ENCODE data around the gene TBL3. TPM values are rescaled to one million over a fixed set of nuclear protein-coding genes. Genes with fewer than 3 reads are reported as not detected.

Gene TBL3
- total and polyA plus RNA-seq, 4 donors: 12.5 to 24.3 (median 14.2) TPM

- no peak for DNase-seq (ENCODE audit: low spot score)
- Histone ChIP-seq H3K9ac (ENCODE audit: low read depth in 1 of 2, low read length in 2 of 2) (peak overlapping the region; percentile 64 to 94), H3K27ac (ENCODE audit: low read depth in 1 of 2, low read length in 2 of 2) (peak overlapping the region; percentile 49 to 65), H3K9me3 (ENCODE audit: control insufficient read depth in 4 of 4, low read length in 3 of 4) (no peaks in the 10 kb centered on the region), H3K4me1 (ENCODE audit: control insufficient read depth in 4 of 4, insufficient read depth in 4 of 4, low read length in 3 of 4) (peaks cover 22 to 85% (median 65%) of the 10 kb centered on the region in 4 donors), H3K4me3 (ENCODE audit: low read depth in 1 of 3, low read length in 3 of 3) (peak overlapping the region; percentile 46 to 99 (median 89)), H3K36me3 (ENCODE audit: control insufficient read depth in 4 of 4, insufficient read depth in 3 of 4, low read depth in 1 of 4, low read length in 3 of 4) (no peaks in the 10 kb centered on the region), H3K27me3 (ENCODE audit: control insufficient read depth in 4 of 4, insufficient read depth in 4 of 4, low read length in 3 of 4) (no peaks in the 10 kb centered on the region)
- TF ChIP-seq ATF3 (IDR thresholded peaks at IDR 0.05) (no peak), HNF4A (conservative IDR thresholded peaks at IDR 0.05) (no peak), JUND (IDR thresholded peaks at IDR 0.05) (no peak), FOXA1 (IDR thresholded peaks at IDR 0.05) (no peak), FOXA2 (IDR thresholded peaks at IDR 0.05) (no peak), HNF4G (IDR thresholded peaks at IDR 0.05) (no peak), RAD21 (IDR thresholded peaks at IDR 0.05) (no peak), ZBTB33 (IDR thresholded peaks at IDR 0.05) (no peak), TAF1 (conservative IDR thresholded peaks at IDR 0.05) (no peak), NR2F2 (IDR thresholded peaks at IDR 0.05) (no peak), SP1 (IDR thresholded peaks at IDR 0.05) (no peak), GABPA (IDR thresholded peaks at IDR 0.05 in 1 of 2, conservative IDR thresholded peaks at IDR 0.05 in 1 of 2) (no peak), MAX (IDR thresholded peaks at IDR 0.05) (no peak), RXRA (IDR thresholded peaks at IDR 0.05) (no peak), YY1 (IDR thresholded peaks at IDR 0.05) (no peak), EGR1 (IDR thresholded peaks at IDR 0.05; ENCODE audit: low read depth in 2 of 2) (no peak), REST (IDR thresholded peaks at IDR 0.05) (no peak), CTCF (IDR thresholded peaks at IDR 0.05; ENCODE audit: low read depth, low read length, missing input control) (no peak)
- 47% methylated on average over 18 of the region's 18 CpGs for WGBS
These were observed 56.9 kb downstream of the TBL3 start for GRCh38 chr16:2028620-2029220.
